ENCODE measurements around the gene FHIT. TPM values are rescaled to one million over a fixed set of nuclear protein-coding genes. Genes with fewer than 3 reads are reported as not detected.

The FHIT gene
- total and polyA plus RNA-seq, 4 donors = 2.1 to 14.7 (median 6.6) TPM

DNA sequence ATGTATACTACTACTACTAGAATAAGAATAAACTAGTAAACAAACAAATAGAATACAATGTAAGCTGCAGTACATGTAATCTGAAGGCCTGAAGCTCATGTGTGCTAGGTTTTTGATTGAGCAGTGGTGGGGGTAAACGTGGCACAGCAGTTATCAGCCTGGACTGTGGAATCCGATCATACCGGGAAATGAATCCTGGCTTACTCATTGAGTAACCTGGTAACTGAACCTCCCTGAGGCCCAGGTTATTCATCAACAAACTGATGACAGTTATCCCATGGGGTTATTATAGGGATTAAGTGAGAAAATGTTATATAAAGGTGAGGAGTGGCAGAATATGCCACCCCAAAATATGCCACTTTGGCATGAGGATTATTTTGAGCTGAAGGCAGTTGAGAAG is 339.1 kb downstream of the FHIT start:
- TF ChIP-seq RAD21 (IDR thresholded peaks at IDR 0.05) = no peak
- TF ChIP-seq TAF1 (conservative IDR thresholded peaks at IDR 0.05) = no peak
- no peak for TF ChIP-seq EGR1 (IDR thresholded peaks at IDR 0.05; ENCODE audit: low read depth in 2 of 2)
- no peak for TF ChIP-seq ATF3 (IDR thresholded peaks at IDR 0.05)
- no peak for TF ChIP-seq MAX (IDR thresholded peaks at IDR 0.05)
- no peak for TF ChIP-seq NR2F2 (IDR thresholded peaks at IDR 0.05)
- no peak for TF ChIP-seq YY1 (IDR thresholded peaks at IDR 0.05)
- no peak for TF ChIP-seq RXRA (IDR thresholded peaks at IDR 0.05)
- TF ChIP-seq, protein P1, sequence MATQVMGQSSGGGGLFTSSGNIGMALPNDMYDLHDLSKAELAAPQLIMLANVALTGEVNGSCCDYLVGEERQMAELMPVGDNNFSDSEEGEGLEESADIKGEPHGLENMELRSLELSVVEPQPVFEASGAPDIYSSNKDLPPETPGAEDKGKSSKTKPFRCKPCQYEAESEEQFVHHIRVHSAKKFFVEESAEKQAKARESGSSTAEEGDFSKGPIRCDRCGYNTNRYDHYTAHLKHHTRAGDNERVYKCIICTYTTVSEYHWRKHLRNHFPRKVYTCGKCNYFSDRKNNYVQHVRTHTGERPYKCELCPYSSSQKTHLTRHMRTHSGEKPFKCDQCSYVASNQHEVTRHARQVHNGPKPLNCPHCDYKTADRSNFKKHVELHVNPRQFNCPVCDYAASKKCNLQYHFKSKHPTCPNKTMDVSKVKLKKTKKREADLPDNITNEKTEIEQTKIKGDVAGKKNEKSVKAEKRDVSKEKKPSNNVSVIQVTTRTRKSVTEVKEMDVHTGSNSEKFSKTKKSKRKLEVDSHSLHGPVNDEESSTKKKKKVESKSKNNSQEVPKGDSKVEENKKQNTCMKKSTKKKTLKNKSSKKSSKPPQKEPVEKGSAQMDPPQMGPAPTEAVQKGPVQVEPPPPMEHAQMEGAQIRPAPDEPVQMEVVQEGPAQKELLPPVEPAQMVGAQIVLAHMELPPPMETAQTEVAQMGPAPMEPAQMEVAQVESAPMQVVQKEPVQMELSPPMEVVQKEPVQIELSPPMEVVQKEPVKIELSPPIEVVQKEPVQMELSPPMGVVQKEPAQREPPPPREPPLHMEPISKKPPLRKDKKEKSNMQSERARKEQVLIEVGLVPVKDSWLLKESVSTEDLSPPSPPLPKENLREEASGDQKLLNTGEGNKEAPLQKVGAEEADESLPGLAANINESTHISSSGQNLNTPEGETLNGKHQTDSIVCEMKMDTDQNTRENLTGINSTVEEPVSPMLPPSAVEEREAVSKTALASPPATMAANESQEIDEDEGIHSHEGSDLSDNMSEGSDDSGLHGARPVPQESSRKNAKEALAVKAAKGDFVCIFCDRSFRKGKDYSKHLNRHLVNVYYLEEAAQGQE (IDR thresholded peaks at IDR 0.05) = no peak
- no peak for TF ChIP-seq HNF4A (conservative IDR thresholded peaks at IDR 0.05)
- TF ChIP-seq SP1 (IDR thresholded peaks at IDR 0.05) = no peak
- TF ChIP-seq CTCF (IDR thresholded peaks at IDR 0.05; ENCODE audit: low read depth, low read length, missing input control) = no peak
- TF ChIP-seq GABPA (IDR thresholded peaks at IDR 0.05 in 1 of 2, conservative IDR thresholded peaks at IDR 0.05 in 1 of 2) = no peak
- TF ChIP-seq HNF4G (IDR thresholded peaks at IDR 0.05) = no peak
- no peak for TF ChIP-seq FOXA2 (IDR thresholded peaks at IDR 0.05)
- TF ChIP-seq, protein P2, sequence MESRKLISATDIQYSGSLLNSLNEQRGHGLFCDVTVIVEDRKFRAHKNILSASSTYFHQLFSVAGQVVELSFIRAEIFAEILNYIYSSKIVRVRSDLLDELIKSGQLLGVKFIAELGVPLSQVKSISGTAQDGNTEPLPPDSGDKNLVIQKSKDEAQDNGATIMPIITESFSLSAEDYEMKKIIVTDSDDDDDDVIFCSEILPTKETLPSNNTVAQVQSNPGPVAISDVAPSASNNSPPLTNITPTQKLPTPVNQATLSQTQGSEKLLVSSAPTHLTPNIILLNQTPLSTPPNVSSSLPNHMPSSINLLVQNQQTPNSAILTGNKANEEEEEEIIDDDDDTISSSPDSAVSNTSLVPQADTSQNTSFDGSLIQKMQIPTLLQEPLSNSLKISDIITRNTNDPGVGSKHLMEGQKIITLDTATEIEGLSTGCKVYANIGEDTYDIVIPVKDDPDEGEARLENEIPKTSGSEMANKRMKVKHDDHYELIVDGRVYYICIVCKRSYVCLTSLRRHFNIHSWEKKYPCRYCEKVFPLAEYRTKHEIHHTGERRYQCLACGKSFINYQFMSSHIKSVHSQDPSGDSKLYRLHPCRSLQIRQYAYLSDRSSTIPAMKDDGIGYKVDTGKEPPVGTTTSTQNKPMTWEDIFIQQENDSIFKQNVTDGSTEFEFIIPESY (IDR thresholded peaks at IDR 0.05) = no peak
- no peak for TF ChIP-seq JUND (IDR thresholded peaks at IDR 0.05)
- no peak for TF ChIP-seq FOXA1 (IDR thresholded peaks at IDR 0.05)
- WGBS = 95% methylated on average over 3 of the region's 3 CpGs
- no peak for DNase-seq (ENCODE audit: low spot score)

More for the DNA sequence above, 339.1 kb downstream of the FHIT start:
- Histone ChIP-seq H3K4me1 (ENCODE audit: control insufficient read depth in 4 of 4, insufficient read depth in 4 of 4, low read length in 3 of 4) (no peaks in the 10 kb centered on the region), H3K9me3 (ENCODE audit: control insufficient read depth in 4 of 4, low read length in 3 of 4) (no peaks in the 10 kb centered on the region), H3K27ac (ENCODE audit: low read depth in 1 of 2, low read length in 2 of 2) (no peak overlapping the region), H3K36me3 (ENCODE audit: control insufficient read depth in 4 of 4, insufficient read depth in 3 of 4, low read depth in 1 of 4, low read length in 3 of 4) (no peaks in the 10 kb centered on the region), H3K4me3 (ENCODE audit: low read depth in 1 of 3, low read length in 3 of 3) (no peak overlapping the region), H3K9ac (ENCODE audit: low read depth in 1 of 2, low read length in 2 of 2) (no peak overlapping the region), H3K27me3 (ENCODE audit: control insufficient read depth in 4 of 4, insufficient read depth in 4 of 4, low read length in 3 of 4) (no peaks in the 10 kb centered on the region)

All from liver (tissue), 9 donors.